Endodermal cell (in vitro differentiated cells): ENCODE results near the gene AGO3. TPM values are rescaled to one million over a fixed set of nuclear protein-coding genes. Genes with fewer than 3 reads are reported as not detected.

ENCODE experiments used
- DNase-seq: peaks from one replicate; pipeline ENCODE4 v3.0.0-alpha.2; 2017
- H3K27ac ChIP-seq: 2 replicates; pipeline ENCODE4 v1.5.1; 2013; ENCODE audit warnings: mild to moderate bottlenecking, low read depth, low read length, moderate library complexity
- H3K27me3 ChIP-seq: 2 replicates; pipeline ENCODE4 v1.6.1; 2013; ENCODE audit warnings: mild to moderate bottlenecking, low read length, moderate library complexity; ENCODE audit not compliant: insufficient read depth, control insufficient read depth, poor library complexity, severe bottlenecking
- H3K36me3 ChIP-seq: 2 replicates; pipeline ENCODE4 v1.7.0; 2013; ENCODE audit warnings: mild to moderate bottlenecking, low read length, moderate library complexity; ENCODE audit not compliant: control insufficient read depth, insufficient read depth
- H3K4me1 ChIP-seq: one replicate; pipeline ENCODE4 v1.7.0; 2013; ENCODE audit warnings: low read length; ENCODE audit not compliant: control insufficient read depth, insufficient read depth
- H3K4me3 ChIP-seq: 2 replicates; pipeline ENCODE4 v1.5.1; 2013; ENCODE audit warnings: mild to moderate bottlenecking, low read length, moderate library complexity
- H3K9ac ChIP-seq: 2 replicates; pipeline ENCODE4 v1.6.1; 2013; ENCODE audit warnings: mild to moderate bottlenecking, low read length, moderate library complexity; ENCODE audit not compliant: poor library complexity, severe bottlenecking; ENCODE audit errors: extremely low read depth
- H3K9me3 ChIP-seq: 2 replicates; pipeline ENCODE4 v1.6.1; 2013; ENCODE audit warnings: mild to moderate bottlenecking, low read length, moderate library complexity; ENCODE audit not compliant: control insufficient read depth
- H3K27ac Mint-ChIP-seq: 2 replicates; pipeline ENCODE4 v1.8.0; 2020; ENCODE audit warnings: mixed read lengths
- H3K27me3 Mint-ChIP-seq: 2 replicates; pipeline ENCODE4 v1.8.0; 2021; ENCODE audit warnings: mild to moderate bottlenecking, mixed read lengths; ENCODE audit not compliant: insufficient read depth
- H3K36me3 Mint-ChIP-seq: 2 replicates; pipeline ENCODE4 v1.8.0; 2020; ENCODE audit warnings: low read depth, mixed read lengths
- H3K4me1 Mint-ChIP-seq: 2 replicates; pipeline ENCODE4 v1.8.0; 2020; ENCODE audit warnings: mixed read lengths
- H3K4me3 Mint-ChIP-seq: 2 replicates; pipeline ENCODE4 v1.8.0; 2020; ENCODE audit warnings: mild to moderate bottlenecking, moderate library complexity, mixed read lengths
- H3K9me3 Mint-ChIP-seq: 2 replicates; pipeline ENCODE4 v1.8.0; 2020; ENCODE audit warnings: mild to moderate bottlenecking, mixed read lengths
- WGBS, 2 experiments: methylation state at CpG; one replicate each; pipeline versions ENCODE4 v1.1.5 to v1.1.7; 2013; ENCODE audit warnings: missing lambda C conversion rate in 2 of 2, mixed read lengths in 1 of 2; ENCODE audit not compliant: insufficient coverage in 1 of 2, insufficient read length in 1 of 2; 5-methylcytosine and 5-hydroxymethylcytosine counted together
- total RNA-seq, 2 donors: library from RNA; stranded (reverse); fragmentation: NEBNext Ultra II Directional in 1 of 2; extraction: Animal tissue kit (Norgen Biotek cat#: 25700) in 1 of 2; gene quantifications; 2 replicates in 1 of 2; 3 replicates in 1 of 2; pipeline ENCODE4 v1.2.1, GENCODE V29; 2021
- TF ChIP-seq, protein P1 (sequence below): fragments of 200-600 bp; sonication (generic); conservative IDR thresholded peaks from 2 replicates; pipeline ENCODE4 v1.5.0; 2021; ENCODE audit warnings: antibody characterized with exemption, mild to moderate bottlenecking

AGO3 gene
- total RNA-seq, 2 donors from 2014 or later, result 32.8 to 39.8 TPM

DNA sequence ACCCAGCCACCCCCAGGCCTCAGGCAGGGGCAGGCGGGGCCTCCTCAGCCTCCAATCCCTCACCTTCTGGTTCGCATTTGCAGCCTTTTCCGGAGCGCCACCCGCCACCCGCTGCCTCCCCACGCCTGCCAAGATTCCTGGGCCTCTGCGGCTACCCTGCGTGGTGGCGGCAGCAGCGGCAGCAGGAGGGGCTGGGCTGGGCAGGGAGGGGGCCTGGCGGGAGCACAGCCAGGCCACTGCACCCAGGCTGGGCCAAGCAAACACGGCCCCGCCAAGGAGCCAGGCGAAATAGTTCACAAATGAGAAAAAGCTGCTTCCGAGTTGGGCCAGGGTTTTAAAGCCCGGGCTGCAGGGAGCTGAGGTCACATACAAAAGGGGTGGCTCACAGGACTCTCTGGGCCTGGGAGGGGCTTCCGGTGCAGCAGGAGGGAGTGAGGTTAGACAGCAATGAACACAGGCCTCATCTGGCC is 184.3 kb downstream of the AGO3 start:
- Mint-ChIP-seq H3K4me1 (no peaks in the 10 kb centered on the region), H3K27me3 (no peaks in the 10 kb centered on the region), H3K27ac (no peak overlapping the region), H3K4me3 (no peak overlapping the region), H3K36me3 (no peaks in the 10 kb centered on the region), H3K9me3 (no peaks in the 10 kb centered on the region)
- Histone ChIP-seq H3K9ac (no peak overlapping the region), H3K27me3 (no peaks in the 10 kb centered on the region), H3K4me1 (no peaks in the 10 kb centered on the region), H3K27ac (peak overlapping the region; percentile 72), H3K4me3 (no peak overlapping the region), H3K36me3 (no peaks in the 10 kb centered on the region), H3K9me3 (no peaks in the 10 kb centered on the region)
- TF ChIP-seq, protein P1, sequence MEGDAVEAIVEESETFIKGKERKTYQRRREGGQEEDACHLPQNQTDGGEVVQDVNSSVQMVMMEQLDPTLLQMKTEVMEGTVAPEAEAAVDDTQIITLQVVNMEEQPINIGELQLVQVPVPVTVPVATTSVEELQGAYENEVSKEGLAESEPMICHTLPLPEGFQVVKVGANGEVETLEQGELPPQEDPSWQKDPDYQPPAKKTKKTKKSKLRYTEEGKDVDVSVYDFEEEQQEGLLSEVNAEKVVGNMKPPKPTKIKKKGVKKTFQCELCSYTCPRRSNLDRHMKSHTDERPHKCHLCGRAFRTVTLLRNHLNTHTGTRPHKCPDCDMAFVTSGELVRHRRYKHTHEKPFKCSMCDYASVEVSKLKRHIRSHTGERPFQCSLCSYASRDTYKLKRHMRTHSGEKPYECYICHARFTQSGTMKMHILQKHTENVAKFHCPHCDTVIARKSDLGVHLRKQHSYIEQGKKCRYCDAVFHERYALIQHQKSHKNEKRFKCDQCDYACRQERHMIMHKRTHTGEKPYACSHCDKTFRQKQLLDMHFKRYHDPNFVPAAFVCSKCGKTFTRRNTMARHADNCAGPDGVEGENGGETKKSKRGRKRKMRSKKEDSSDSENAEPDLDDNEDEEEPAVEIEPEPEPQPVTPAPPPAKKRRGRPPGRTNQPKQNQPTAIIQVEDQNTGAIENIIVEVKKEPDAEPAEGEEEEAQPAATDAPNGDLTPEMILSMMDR, result no peak
- 84 to 88% methylated on average over 15 to 18 of the region's 18 CpGs for WGBS, 2 experiments
- peak; percentile 67 for DNase-seq

DNA sequence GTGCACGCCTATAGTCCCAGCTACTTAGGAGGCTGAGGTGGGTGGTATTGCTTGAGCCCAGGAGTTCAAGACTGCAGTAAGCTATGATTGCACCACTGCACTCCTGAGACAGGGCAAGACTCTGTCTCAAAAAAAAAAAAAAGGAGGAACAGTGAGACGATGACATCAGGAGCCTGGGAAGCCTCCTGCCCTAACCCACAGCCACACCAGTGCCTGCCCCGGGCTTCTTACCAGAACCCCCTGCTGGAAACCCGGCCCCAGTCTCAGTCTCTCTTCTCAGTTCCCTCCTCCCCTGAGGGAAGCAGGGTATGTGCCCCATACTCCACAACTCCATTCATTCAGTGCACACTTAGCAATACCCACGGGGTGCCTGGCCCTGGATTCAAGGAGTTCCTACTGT is 185.0 kb downstream of the AGO3 start:
- DNase-seq, result no peak
- H3K27ac Mint-ChIP-seq, result no peak overlapping the region
- Histone ChIP-seq H3K27me3 (no peaks in the 10 kb centered on the region), H3K9me3 (no peaks in the 10 kb centered on the region), H3K4me3 (no peak overlapping the region), H3K36me3 (no peaks in the 10 kb centered on the region), H3K27ac (no peak overlapping the region), H3K4me1 (no peaks in the 10 kb centered on the region), H3K9ac (no peak overlapping the region)
- no peaks in the 10 kb centered on the region for H3K9me3 Mint-ChIP-seq
- H3K36me3 Mint-ChIP-seq, result no peaks in the 10 kb centered on the region
- no peak overlapping the region for H3K4me3 Mint-ChIP-seq
- no peaks in the 10 kb centered on the region for H3K4me1 Mint-ChIP-seq
- H3K27me3 Mint-ChIP-seq, result no peaks in the 10 kb centered on the region
- 74 to 77% methylated on average over 4 to 5 of the region's 5 CpGs for WGBS, 2 experiments
- TF ChIP-seq, protein P1, result no peak

DNA sequence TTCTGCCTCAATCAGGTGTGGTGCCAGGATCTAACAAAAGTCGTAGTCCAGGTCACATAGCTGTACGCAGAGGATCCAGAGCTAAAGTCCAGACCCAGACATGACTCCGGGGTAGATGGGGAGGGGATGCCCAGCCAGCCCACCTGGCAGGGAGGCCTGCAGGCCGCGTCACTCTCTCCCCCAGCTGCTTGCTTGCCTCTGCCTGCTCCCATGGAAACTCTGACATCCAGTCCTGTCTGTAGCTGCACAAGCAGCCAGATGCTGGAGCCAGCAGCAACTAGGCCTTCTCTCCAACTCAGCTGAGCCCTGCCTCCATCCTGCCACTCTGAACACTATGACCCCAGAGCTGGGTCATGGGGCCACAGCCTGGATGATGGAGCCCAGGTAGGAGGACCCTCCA is 186.0 kb downstream of the AGO3 start:
- H3K4me1 ChIP-seq, result no peaks in the 10 kb centered on the region
- Mint-ChIP-seq H3K27me3 (peaks cover 7% of the 10 kb centered on the region), H3K9me3 (no peaks in the 10 kb centered on the region), H3K36me3 (no peaks in the 10 kb centered on the region), H3K27ac (no peak overlapping the region), H3K4me3 (no peak overlapping the region), H3K4me1 (no peaks in the 10 kb centered on the region)
- no peaks in the 10 kb centered on the region for H3K36me3 ChIP-seq
- H3K9ac ChIP-seq, result no peak overlapping the region
- DNase-seq, result no peak
- no peaks in the 10 kb centered on the region for H3K9me3 ChIP-seq
- H3K27ac ChIP-seq, result no peak overlapping the region
- H3K4me3 ChIP-seq, result no peak overlapping the region
- WGBS, 2 experiments, result 89 to 92% methylated on average over 3 to 5 of the region's 5 CpGs
- peaks cover 1% of the 10 kb centered on the region for H3K27me3 ChIP-seq
- TF ChIP-seq, protein P1, result no peak
